HepG2 (cell line): ENCODE results near the gene DBNDD1. TPM values are rescaled to one million over a fixed set of nuclear protein-coding genes. Genes with fewer than 3 reads are reported as not detected.

ENCODE experiments used
- CBX2 ChIP-seq, 2 experiments: fragments of 200-600 bp in 1 of 2; sonication (generic); formaldehyde crosslinking in 1 of 2; IDR thresholded peaks; 2 replicates each; pipeline versions ENCODE4 v1.7.0 to v1.8.1; 2018 to 2022; ENCODE audit warnings: low read depth in 2 of 2, low read length in 1 of 2, mild to moderate bottlenecking in 1 of 2, missing genetic modification reagents in 1 of 2
- CREM ChIP-seq, 2 experiments: sonication (generic) in 1 of 2; formaldehyde crosslinking in 1 of 2; IDR thresholded peaks; 2 replicates each; pipeline versions ENCODE4 v1.4.0 to v1.6.1; 2016 to 2020; ENCODE audit warnings: antibody characterized with exemption in 1 of 2, mild to moderate bottlenecking in 1 of 2, missing genetic modification reagents in 1 of 2
- LCORL ChIP-seq, 2 experiments: fragments of 450-650 bp in 1 of 2; sonication (generic) in 1 of 2; formaldehyde crosslinking in 1 of 2; IDR thresholded peaks; 2 replicates each; pipeline versions ENCODE4 v1.5.0 to v1.6.1; 2017 to 2020; ENCODE audit warnings: antibody characterized with exemption in 1 of 2, missing genetic modification reagents in 1 of 2
- SIN3A ChIP-seq: IDR thresholded peaks from 2 replicates; pipeline ENCODE4 v1.6.1; 2011; ENCODE audit warnings: low read depth, mild to moderate bottlenecking, control low read depth, low read length, borderline replicate concordance
- ZNF225 ChIP-seq: sonication (generic); formaldehyde crosslinking; IDR thresholded peaks from 2 replicates; pipeline ENCODE4 v1.4.0; 2020; ENCODE audit warnings: mild to moderate bottlenecking, missing genetic modification reagents
- ZNF407 ChIP-seq: sonication (generic); formaldehyde crosslinking; IDR thresholded peaks from one replicate; pipeline ENCODE4 v1.5.1; 2020; ENCODE audit warnings: mild to moderate bottlenecking, missing genetic modification reagents; ENCODE audit errors: not compliant biosample characterization
- ZNF446 ChIP-seq: sonication (generic); formaldehyde crosslinking; IDR thresholded peaks from 2 replicates; pipeline ENCODE4 v1.5.0; 2020; ENCODE audit warnings: mild to moderate bottlenecking, missing genetic modification reagents
- ZNF850 ChIP-seq: sonication (generic); formaldehyde crosslinking; conservative IDR thresholded peaks from 2 replicates; pipeline ENCODE4 v1.9.0; 2021; ENCODE audit warnings: mild to moderate bottlenecking, missing genetic modification reagents
- polyA plus RNA-seq, 8 experiments: library from polyadenylated mRNA; depleted of rRNA in 3 of 8; stranded (reverse) in 7 of 8; unstranded in 1 of 8; fragments of >200 nt; fragmentation: Illumina TruSeq in 4 of 8; extraction: Trizol in 4 of 8; gene quantifications; 2 replicates each; pipeline versions ENCODE4 v1.2.1 to v1.2.3, GENCODE V29; 2011 to 2016; ENCODE audit warnings: low read depth in 4 of 8, missing spikeins in 1 of 8, mixed read lengths in 1 of 8; ENCODE audit not compliant: insufficient read depth in 1 of 8
- total RNA-seq, 5 experiments: library from RNA; depleted of rRNA; stranded (reverse); fragments of >200 nt; fragmentation: Illumina TruSeq; extraction: Trizol; gene quantifications; 2 replicates each; pipeline ENCODE4 v1.2.3, GENCODE V29; 2016; ENCODE audit warnings: low read depth in 1 of 5
- TF ChIP-seq, protein P1 (sequence below): sonication (generic); formaldehyde crosslinking; IDR thresholded peaks from 2 replicates; pipeline ENCODE4 v1.5.0; 2020; ENCODE audit warnings: mild to moderate bottlenecking, missing genetic modification reagents
- TF ChIP-seq, protein P2 (sequence below): sonication (generic); formaldehyde crosslinking; IDR thresholded peaks from 2 replicates; pipeline ENCODE4 v1.4.0; 2020; ENCODE audit warnings: missing genetic modification reagents

DBNDD1 gene
- total and polyA plus RNA-seq, 2 of the 13 experiments (the other 11 are each of a cell fraction or from before 2014, with no cell fraction given): 17.0 to 40.4 TPM

DNA sequence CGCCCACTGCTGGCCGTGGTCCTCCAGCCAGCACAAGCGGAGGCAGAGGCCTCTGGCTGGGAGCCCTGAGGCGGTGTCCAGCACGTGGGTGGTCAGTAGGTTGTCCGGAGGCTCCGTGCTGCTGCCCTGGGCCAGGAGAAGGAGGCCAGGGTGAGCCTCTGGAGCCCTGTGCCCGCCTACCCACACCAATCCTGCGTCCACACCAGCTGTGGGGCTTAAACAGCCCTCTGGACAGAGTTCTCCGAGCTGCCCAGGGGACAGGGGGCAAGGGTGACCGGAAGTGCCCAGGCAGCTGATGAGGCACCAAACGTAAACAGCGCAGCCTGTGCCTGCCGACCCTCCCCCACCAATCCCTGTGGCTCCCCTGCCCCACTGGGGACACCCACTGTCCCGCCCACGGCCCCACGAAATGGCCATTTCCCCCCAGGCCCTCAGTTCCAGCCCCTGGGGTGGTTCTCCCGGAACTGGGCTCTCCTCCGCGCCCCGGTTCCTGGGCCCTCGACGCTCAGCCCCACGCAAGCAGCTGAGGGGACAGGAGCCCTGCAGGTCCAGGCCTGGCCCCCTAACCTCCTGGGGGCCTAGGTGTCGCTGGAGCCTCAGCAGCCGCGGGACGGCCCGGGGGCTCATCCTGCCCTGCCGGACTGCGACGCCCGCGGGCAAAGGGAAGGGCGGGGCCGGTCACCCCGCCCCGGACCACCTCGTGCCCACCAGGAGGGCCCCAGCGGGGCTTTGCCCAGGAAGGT, 27.9 kb upstream of the DBNDD1 start (continued):
- TF ChIP-seq ZNF407 (CRISPR knock-in tag): peak; percentile 92
- no peak for TF ChIP-seq LCORL (IDR thresholded peaks at IDR 0.05)
- TF ChIP-seq LCORL (CRISPR knock-in tag; IDR thresholded peaks at IDR 0.05): peak; percentile 70
- TF ChIP-seq SIN3A: peak; percentile 28; the same call in 1 of the 2 replicates
- TF ChIP-seq ZNF225 (CRISPR knock-in tag): peak; percentile 79
- TF ChIP-seq ZNF446: no peak
- TF ChIP-seq CREM (IDR thresholded peaks at IDR 0.05): no peak
- TF ChIP-seq CREM (CRISPR knock-in tag; IDR thresholded peaks at IDR 0.05): no peak; the same call in 1 of the 2 replicates
- TF ChIP-seq, protein P1, sequence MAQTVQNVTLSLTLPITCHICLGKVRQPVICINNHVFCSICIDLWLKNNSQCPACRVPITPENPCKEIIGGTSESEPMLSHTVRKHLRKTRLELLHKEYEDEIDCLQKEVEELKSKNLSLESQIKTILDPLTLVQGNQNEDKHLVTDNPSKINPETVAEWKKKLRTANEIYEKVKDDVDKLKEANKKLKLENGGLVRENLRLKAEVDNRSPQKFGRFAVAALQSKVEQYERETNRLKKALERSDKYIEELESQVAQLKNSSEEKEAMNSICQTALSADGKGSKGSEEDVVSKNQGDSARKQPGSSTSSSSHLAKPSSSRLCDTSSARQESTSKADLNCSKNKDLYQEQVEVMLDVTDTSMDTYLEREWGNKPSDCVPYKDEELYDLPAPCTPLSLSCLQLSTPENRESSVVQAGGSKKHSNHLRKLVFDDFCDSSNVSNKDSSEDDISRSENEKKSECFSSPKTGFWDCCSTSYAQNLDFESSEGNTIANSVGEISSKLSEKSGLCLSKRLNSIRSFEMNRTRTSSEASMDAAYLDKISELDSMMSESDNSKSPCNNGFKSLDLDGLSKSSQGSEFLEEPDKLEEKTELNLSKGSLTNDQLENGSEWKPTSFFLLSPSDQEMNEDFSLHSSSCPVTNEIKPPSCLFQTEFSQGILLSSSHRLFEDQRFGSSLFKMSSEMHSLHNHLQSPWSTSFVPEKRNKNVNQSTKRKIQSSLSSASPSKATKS (CRISPR knock-in tag): no peak
- TF ChIP-seq, protein P2, sequence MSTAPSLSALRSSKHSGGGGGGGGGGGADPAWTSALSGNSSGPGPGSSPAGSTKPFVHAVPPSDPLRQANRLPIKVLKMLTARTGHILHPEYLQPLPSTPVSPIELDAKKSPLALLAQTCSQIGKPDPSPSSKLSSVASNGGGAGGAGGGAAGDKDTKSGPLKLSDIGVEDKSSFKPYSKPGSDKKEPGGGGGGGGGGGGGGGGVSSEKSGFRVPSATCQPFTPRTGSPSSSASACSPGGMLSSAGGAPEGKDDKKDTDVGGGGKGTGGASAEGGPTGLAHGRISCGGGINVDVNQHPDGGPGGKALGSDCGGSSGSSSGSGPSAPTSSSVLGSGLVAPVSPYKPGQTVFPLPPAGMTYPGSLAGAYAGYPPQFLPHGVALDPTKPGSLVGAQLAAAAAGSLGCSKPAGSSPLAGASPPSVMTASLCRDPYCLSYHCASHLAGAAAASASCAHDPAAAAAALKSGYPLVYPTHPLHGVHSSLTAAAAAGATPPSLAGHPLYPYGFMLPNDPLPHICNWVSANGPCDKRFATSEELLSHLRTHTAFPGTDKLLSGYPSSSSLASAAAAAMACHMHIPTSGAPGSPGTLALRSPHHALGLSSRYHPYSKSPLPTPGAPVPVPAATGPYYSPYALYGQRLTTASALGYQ: no peak
- TF ChIP-seq ZNF850 (CRISPR knock-in tag): no peak
- no peak for TF ChIP-seq CBX2 (IDR thresholded peaks at IDR 0.05; ENCODE audit: low read depth, low read length)
- TF ChIP-seq CBX2 (CRISPR knock-in tag; IDR thresholded peaks at IDR 0.05; ENCODE audit: low read depth): 0 out of 2 replicates have a peak, but pooled peaks have one; percentile 21
